GM23248 (cell line): Measurements from ENCODE around the gene SLIT3. TPM values are rescaled to one million over a fixed set of nuclear protein-coding genes. Genes with fewer than 3 reads are reported as not detected.

Experiments
- DNase-seq: peaks from one replicate; pipeline ENCODE4 v3.0.0-alpha.2; 2015
- H2AFZ ChIP-seq: fragments of 200-600 bp; sonication (generic); 2 replicates; pipeline ENCODE4 v1.6.1; 2016; ENCODE audit warnings: antibody characterized with exemption
- H3F3A ChIP-seq: fragments of 200-600 bp; sonication (generic); 2 replicates; pipeline ENCODE4 v1.6.1; 2016; ENCODE audit warnings: mild to moderate bottlenecking, antibody characterized with exemption, mixed run types; ENCODE audit not compliant: insufficient read depth
- H3K27ac ChIP-seq: fragments of 200-600 bp; sonication (generic); 2 replicates; pipeline ENCODE4 v1.5.1; 2016; ENCODE audit warnings: mild to moderate bottlenecking
- H3K27me3 ChIP-seq: fragments of 200-600 bp; sonication (generic); replicated peaks from 2 replicates; pipeline ENCODE4 v1.6.1; 2016; ENCODE audit warnings: mild to moderate bottlenecking; ENCODE audit not compliant: insufficient read depth
- H3K36me3 ChIP-seq: fragments of 200-600 bp; sonication (generic); 2 replicates; pipeline ENCODE4 v1.6.1; 2016; ENCODE audit warnings: low read depth, mild to moderate bottlenecking
- H3K4me1 ChIP-seq: fragments of 200-600 bp; sonication (generic); 2 replicates; pipeline ENCODE4 v1.6.1; 2016; ENCODE audit warnings: mild to moderate bottlenecking; ENCODE audit not compliant: insufficient read depth
- H3K4me2 ChIP-seq: fragments of 200-600 bp; sonication (generic); one replicate; pipeline ENCODE4 v1.6.1; 2016; ENCODE audit warnings: mild to moderate bottlenecking; ENCODE audit not compliant: unreplicated experiment
- H3K4me3 ChIP-seq: fragments of 200-600 bp; sonication (generic); 2 replicates; pipeline ENCODE4 v1.5.1; 2016; ENCODE audit warnings: mild to moderate bottlenecking
- H3K79me2 ChIP-seq: fragments of 200-600 bp; sonication (generic); 2 replicates; pipeline ENCODE4 v1.6.1; 2016; ENCODE audit warnings: mild to moderate bottlenecking; ENCODE audit not compliant: insufficient read depth
- H3K9ac ChIP-seq: fragments of 200-600 bp; sonication (generic); 2 replicates; pipeline ENCODE4 v1.6.1; 2016; ENCODE audit warnings: mild to moderate bottlenecking
- H3K9me2 ChIP-seq: fragments of 200-600 bp; sonication (generic); 2 replicates; pipeline ENCODE4 v1.6.1; 2016; ENCODE audit warnings: mixed run types, mild to moderate bottlenecking, moderate library complexity; ENCODE audit not compliant: insufficient read depth
- H3K9me3 ChIP-seq: fragments of 200-600 bp; sonication (generic); one replicate; pipeline ENCODE4 v1.6.1; 2017; ENCODE audit warnings: low read depth
- H4K20me1 ChIP-seq: fragments of 200-600 bp; sonication (generic); 2 replicates; pipeline ENCODE4 v1.6.0; 2016; ENCODE audit not compliant: insufficient read depth
- EZH2 ChIP-seq: fragments of 200-600 bp; sonication (generic); IDR thresholded peaks from 2 replicates; pipeline ENCODE4 v1.6.1; 2018; ENCODE audit warnings: antibody characterized with exemption, mild to moderate bottlenecking; ENCODE audit not compliant: insufficient read depth, poor library complexity, severe bottlenecking
- EZH2phosphoT487 ChIP-seq: fragments of 200-600 bp; sonication (generic); IDR thresholded peaks from 2 replicates; pipeline ENCODE4 v1.6.1; 2018; ENCODE audit warnings: antibody characterized with exemption, moderate library complexity, mild to moderate bottlenecking, low read depth; ENCODE audit not compliant: insufficient read depth
- WGBS, 2 experiments: methylation state at CpG; one replicate each; pipeline ENCODE4 v1.1.6; 2015 to 2017; ENCODE audit warnings: low lambda C conversion rate in 2 of 2, low coverage in 1 of 2; ENCODE audit errors: missing lambda C conversion rate in 2 of 2; 5-methylcytosine and 5-hydroxymethylcytosine counted together
- in situ Hi-C: fragments of 300-500 bp; cut with MboI; formaldehyde crosslinking; loops from 2 replicates; pipeline ENCODE4 v1.15.0; 2020
- polyA plus RNA-seq: library from polyadenylated mRNA; unstranded; fragments of >200 nt; fragmentation: Nextera tagmentation; extraction: Ambion mirVana; gene quantifications from 2 replicates; pipeline ENCODE4 v1.2.1, GENCODE V29; 2016
- total RNA-seq: library from RNA; depleted of rRNA; stranded (reverse); fragments of >200 nt; shearing (Covaris generic); gene quantifications from 2 replicates; pipeline ENCODE4 v1.2.3, GENCODE V29; 2014

Gene SLIT3
- total and polyA plus RNA-seq, 2 experiments from 2014 or later: 61.9 to 100 TPM

DNA sequence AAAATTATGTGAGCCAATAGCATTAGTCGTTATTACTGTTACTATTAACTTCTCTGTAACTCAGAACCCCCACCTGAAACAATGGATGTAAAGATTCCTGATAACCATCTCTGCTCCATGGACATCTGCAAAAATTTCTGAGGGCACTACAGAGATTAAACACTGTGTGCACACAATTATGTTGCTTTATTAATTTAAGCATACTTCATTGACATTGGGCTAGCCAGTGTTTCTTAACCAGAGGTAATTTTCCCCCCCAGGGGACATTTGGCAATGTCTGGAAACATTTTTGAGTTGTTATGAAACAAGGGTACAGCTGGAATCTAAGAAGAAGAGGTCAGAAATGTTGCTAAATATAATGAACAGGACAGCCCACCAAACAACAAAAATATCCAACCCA, 19.3 kb downstream of the SLIT3 start:
- no peak overlapping the region for H3K27ac ChIP-seq
- H3K27me3 ChIP-seq: no peaks in the 10 kb centered on the region
- 0 out of 2 replicates have a peak, but pooled peaks cover under 1% of the 10 kb centered on the region for H3K4me1 ChIP-seq
- no peak for TF ChIP-seq EZH2
- TF ChIP-seq EZH2phosphoT487: no peak
- no peaks in the 10 kb centered on the region for H3K9me3 ChIP-seq
- WGBS, 2 experiments: 88 to 93% methylated on average over 1 of the region's 1 CpG
- H3K36me3 ChIP-seq: no peaks in the 10 kb centered on the region
- H3F3A ChIP-seq: no peaks in the 10 kb centered on the region
- no peak overlapping the region for H3K4me2 ChIP-seq
- DNase-seq: no peak
- no peak overlapping the region for H2AFZ ChIP-seq
- H3K4me3 ChIP-seq: no peak overlapping the region
- no peaks in the 10 kb centered on the region for H4K20me1 ChIP-seq
- peaks cover 40% of the 10 kb centered on the region for H3K79me2 ChIP-seq
- H3K9ac ChIP-seq: no peak overlapping the region
- H3K9me2 ChIP-seq: no peaks in the 10 kb centered on the region
- in situ Hi-C loops: no loop called here

DNA sequence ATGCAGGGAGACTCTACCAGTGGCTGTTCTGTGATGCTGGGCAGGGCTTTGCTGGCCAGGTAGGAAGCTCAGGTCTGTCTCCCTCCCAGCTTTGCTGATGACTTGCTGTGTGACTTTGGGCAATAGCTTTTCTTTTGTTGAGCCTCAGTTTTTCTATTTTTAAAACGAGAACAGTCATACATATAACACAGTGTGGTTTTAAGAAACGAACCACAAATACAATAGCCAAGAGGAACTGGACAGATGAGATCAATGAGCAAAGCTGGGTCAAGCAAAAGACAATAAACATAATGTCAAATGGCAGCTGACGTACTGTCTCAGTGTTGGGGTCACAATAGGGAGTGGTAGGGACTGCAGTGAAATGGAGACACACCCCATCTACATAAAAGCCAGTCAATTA, 20.2 kb downstream of the SLIT3 start:
- in situ Hi-C loops: no loop called here
- no peak overlapping the region for H3K4me3 ChIP-seq
- no peaks in the 10 kb centered on the region for H3F3A ChIP-seq
- H3K4me2 ChIP-seq: no peak overlapping the region
- H4K20me1 ChIP-seq: no peaks in the 10 kb centered on the region
- no peaks in the 10 kb centered on the region for H3K9me3 ChIP-seq
- no peak for DNase-seq
- no peak overlapping the region for H3K27ac ChIP-seq
- H3K9me2 ChIP-seq: no peaks in the 10 kb centered on the region
- H3K27me3 ChIP-seq: no peaks in the 10 kb centered on the region
- no peak for TF ChIP-seq EZH2phosphoT487
- TF ChIP-seq EZH2: no peak
- H3K4me1 ChIP-seq: no peaks in the 10 kb centered on the region
- H3K36me3 ChIP-seq: no peaks in the 10 kb centered on the region
- WGBS, 2 experiments: 69 to 76% methylated on average over 3 of the region's 3 CpGs
- no peak overlapping the region for H2AFZ ChIP-seq
- H3K79me2 ChIP-seq: peaks cover 31% of the 10 kb centered on the region
- H3K9ac ChIP-seq: no peak overlapping the region

DNA sequence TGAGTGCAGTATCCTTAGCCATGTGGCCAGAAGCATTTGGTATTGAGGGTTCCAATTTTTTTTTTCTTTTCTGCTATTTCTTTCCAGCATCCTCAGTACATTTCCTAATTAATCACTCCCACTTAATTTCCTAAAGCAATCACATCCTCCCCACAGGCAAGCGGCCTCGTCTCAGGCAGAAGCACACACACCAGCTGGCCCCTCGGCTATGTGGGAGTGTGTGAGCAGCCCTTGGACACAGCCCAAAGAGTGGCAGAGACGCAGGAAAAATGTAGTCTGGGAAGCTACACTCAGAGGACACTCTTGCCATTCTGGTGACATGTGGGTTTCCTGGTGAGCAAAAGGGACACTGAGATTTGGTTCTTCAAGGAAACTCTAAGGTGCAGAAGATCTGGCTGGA, 20.7 kb downstream of the SLIT3 start:
- no peaks in the 10 kb centered on the region for H3K9me2 ChIP-seq
- 40 to 51% methylated on average over 4 of the region's 4 CpGs for WGBS, 2 experiments
- no peak overlapping the region for H3K9ac ChIP-seq
- H3K27me3 ChIP-seq: no peaks in the 10 kb centered on the region
- in situ Hi-C loops: no loop called here
- no peak overlapping the region for H2AFZ ChIP-seq
- no peak overlapping the region for H3K4me3 ChIP-seq
- TF ChIP-seq EZH2: no peak
- TF ChIP-seq EZH2phosphoT487: no peak
- H3K9me3 ChIP-seq: no peaks in the 10 kb centered on the region
- no peak overlapping the region for H3K4me2 ChIP-seq
- peaks cover 27% of the 10 kb centered on the region for H3K79me2 ChIP-seq
- H4K20me1 ChIP-seq: no peaks in the 10 kb centered on the region
- H3F3A ChIP-seq: no peaks in the 10 kb centered on the region
- no peaks in the 10 kb centered on the region for H3K36me3 ChIP-seq
- no peaks in the 10 kb centered on the region for H3K4me1 ChIP-seq
- DNase-seq: no peak
- no peak overlapping the region for H3K27ac ChIP-seq

DNA sequence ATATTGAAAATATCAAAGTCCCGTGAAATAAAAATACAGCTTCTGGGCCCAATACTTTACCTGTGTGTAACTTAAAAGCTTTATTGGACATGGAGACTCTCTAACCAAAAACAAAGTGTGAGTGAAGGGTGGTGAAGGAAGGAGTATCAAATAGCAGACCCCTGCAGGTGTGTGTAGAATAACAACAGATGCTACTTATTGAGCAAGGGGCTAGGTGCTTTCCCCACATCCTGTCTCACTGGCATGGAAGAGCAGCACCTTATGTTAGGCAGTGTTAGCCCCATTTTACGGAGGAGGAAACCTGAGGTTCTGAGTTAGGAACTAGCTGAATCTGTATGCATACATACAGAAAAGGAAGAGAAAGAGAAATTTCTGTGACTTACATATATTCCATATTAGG, 21.8 kb downstream of the SLIT3 start:
- Histone ChIP-seq H3F3A (no peaks in the 10 kb centered on the region), H4K20me1 (0 out of 2 replicates have a peak, but pooled peaks cover 2% of the 10 kb centered on the region), H3K9ac (no peak overlapping the region), H3K27ac (no peak overlapping the region), H3K4me3 (no peak overlapping the region), H3K9me2 (no peaks in the 10 kb centered on the region), H3K4me2 (no peak overlapping the region), H3K27me3 (no peaks in the 10 kb centered on the region), H3K36me3 (no peaks in the 10 kb centered on the region; the same call in 1 of the 2 replicates), H2AFZ (no peak overlapping the region), H3K4me1 (no peaks in the 10 kb centered on the region), H3K9me3 (no peaks in the 10 kb centered on the region), H3K79me2 (peaks cover 16% of the 10 kb centered on the region)
- TF ChIP-seq EZH2 (no peak), EZH2phosphoT487 (no peak)
- DNase-seq: no peak
- in situ Hi-C loops: no loop called here
- WGBS, 2 experiments: 96 to 98% methylated on average over 2 of the region's 2 CpGs

DNA sequence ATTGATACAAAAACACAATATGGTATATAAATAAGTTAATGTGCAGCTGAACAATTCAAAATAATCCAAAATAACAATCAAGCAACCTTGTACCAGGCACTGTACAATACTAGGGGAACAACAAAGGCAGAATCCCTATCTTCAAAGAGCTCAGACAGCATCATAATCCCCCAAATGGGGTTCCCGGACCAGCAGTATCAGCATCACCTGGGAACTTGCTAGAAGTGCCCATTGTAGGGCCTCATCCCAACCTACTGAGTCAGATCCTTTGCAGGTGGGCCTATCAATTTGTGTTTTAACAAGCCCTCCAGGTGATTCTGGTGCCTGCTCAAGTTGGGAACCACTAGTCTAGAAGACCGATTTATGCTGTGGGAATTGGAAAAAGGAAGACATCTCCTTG, 27.1 kb downstream of the SLIT3 start:
- in situ Hi-C loops: no loop called here

More for the DNA sequence above, 27.1 kb downstream of the SLIT3 start:
- no peak for TF ChIP-seq EZH2
- TF ChIP-seq EZH2phosphoT487: no peak
- Histone ChIP-seq H2AFZ (no peak overlapping the region), H3K27ac (no peak overlapping the region), H3K9ac (no peak overlapping the region), H3K9me2 (no peaks in the 10 kb centered on the region), H3K4me1 (no peaks in the 10 kb centered on the region), H3K27me3 (no peaks in the 10 kb centered on the region), H3K4me2 (no peak overlapping the region), H3K36me3 (no peaks in the 10 kb centered on the region; the same call in 1 of the 2 replicates), H3F3A (no peaks in the 10 kb centered on the region), H3K79me2 (0 out of 2 replicates have a peak, but pooled peaks cover 19% of the 10 kb centered on the region), H4K20me1 (0 out of 2 replicates have a peak, but pooled peaks cover 2% of the 10 kb centered on the region), H3K4me3 (no peak overlapping the region), H3K9me3 (no peaks in the 10 kb centered on the region)
- 98% methylated on average over 2 of the region's 2 CpGs for WGBS, 2 experiments
- DNase-seq: no peak
